Activated CD8-positive, alpha-beta T cell treated with anti-CD3 and anti-CD28 coated beads for 36 hours (primary cell): ENCODE measurements around the gene TMEM269. TPM values are rescaled to one million over a fixed set of nuclear protein-coding genes. Genes with fewer than 3 reads are reported as not detected.
A peak's percentile ranks its signal among the peaks of the same experiment; 100 is the strongest.

Experiments used
- ATAC-seq: fragments of 200-7000 bp; cut with Tn5 transposase; one replicate; pipeline ENCODE4 v1.10.0; 2021; ENCODE audit warnings: mild to moderate bottlenecking, moderate library complexity
- CTCF ChIA-PET: fragments of 350-600 bp; sonication (Branson Sonifier 250); formaldehyde crosslinking; loops from one replicate; lab custom pipeline; 2021; ENCODE audit warnings: antibody characterized with exemption; lab: Charles Lee
- POLR2A ChIA-PET: fragments of 350-600 bp; sonication (Branson Sonifier 250); formaldehyde crosslinking; loops from one replicate; lab custom pipeline; 2021; ENCODE audit warnings: antibody characterized with exemption; lab: Charles Lee
- DNase-seq: peaks from one replicate; pipeline ENCODE4 v3.0.0-alpha.2; 2020
- H3K27ac Mint-ChIP-seq: one replicate; pipeline ENCODE4 v1.8.0; 2021; ENCODE audit warnings: mild to moderate bottlenecking, mixed read lengths
- H3K27me3 Mint-ChIP-seq: one replicate; pipeline ENCODE4 v1.8.0; 2021; ENCODE audit warnings: mixed read lengths
- H3K36me3 Mint-ChIP-seq: one replicate; pipeline ENCODE4 v1.8.0; 2021; ENCODE audit warnings: low read depth, mixed read lengths
- H3K4me1 Mint-ChIP-seq: one replicate; pipeline ENCODE4 v1.8.0; 2021; ENCODE audit warnings: low read depth, mixed read lengths
- H3K4me3 Mint-ChIP-seq: one replicate; pipeline ENCODE4 v1.8.0; 2021; ENCODE audit warnings: mild to moderate bottlenecking, moderate library complexity, mixed read lengths
- H3K9me3 Mint-ChIP-seq: one replicate; pipeline ENCODE4 v1.8.0; 2021; ENCODE audit warnings: mixed read lengths
- intact Hi-C: fragments of 100-400 bp; cut with micrococcal nuclease; formaldehyde crosslinking; loops from one replicate; pipeline ENCODE4 v1.10.0; 2022
- total RNA-seq, 2 experiments: library from RNA; stranded (reverse); gene quantifications; one replicate each; pipeline ENCODE4 v1.2.3, GENCODE V29; 2021
- TF ChIP-seq, protein P1 (sequence below): fragments of 200-600 bp; IDR thresholded peaks from one replicate; pipeline ENCODE4 v1.8.0; 2022; ENCODE audit warnings: antibody characterized with exemption, mild to moderate bottlenecking

The TMEM269 gene
- total RNA-seq, 2 experiments from 2014 or later, result 0.22 to 0.32 TPM

DNA sequence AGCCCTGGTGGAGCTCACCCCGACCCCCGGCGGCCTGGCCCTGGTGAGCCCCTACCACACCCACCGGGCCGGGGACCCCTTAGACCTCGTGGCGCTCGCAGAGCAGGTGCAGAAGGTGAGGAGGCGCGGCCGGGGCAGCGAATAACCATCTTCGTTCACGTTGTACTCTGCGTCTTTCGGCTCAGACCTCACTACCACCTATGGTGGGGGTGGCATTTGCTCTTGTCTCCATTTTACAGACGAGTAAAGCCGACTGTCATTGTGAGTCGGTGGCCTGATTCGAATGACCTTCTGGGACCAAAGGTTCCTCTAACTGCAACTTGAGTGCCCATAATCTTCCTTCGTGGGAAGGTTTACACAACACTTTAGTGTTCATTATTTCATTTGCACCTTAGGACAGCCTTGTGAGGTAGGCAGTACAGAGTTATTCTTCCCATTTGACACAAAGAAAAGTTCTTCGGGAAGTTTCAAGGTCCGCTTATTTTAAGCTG lies 17.2 kb upstream of the TMEM269 start:
- peaks cover 17% of the 10 kb centered on the region for H3K36me3 Mint-ChIP-seq
- TF ChIP-seq, protein P1, sequence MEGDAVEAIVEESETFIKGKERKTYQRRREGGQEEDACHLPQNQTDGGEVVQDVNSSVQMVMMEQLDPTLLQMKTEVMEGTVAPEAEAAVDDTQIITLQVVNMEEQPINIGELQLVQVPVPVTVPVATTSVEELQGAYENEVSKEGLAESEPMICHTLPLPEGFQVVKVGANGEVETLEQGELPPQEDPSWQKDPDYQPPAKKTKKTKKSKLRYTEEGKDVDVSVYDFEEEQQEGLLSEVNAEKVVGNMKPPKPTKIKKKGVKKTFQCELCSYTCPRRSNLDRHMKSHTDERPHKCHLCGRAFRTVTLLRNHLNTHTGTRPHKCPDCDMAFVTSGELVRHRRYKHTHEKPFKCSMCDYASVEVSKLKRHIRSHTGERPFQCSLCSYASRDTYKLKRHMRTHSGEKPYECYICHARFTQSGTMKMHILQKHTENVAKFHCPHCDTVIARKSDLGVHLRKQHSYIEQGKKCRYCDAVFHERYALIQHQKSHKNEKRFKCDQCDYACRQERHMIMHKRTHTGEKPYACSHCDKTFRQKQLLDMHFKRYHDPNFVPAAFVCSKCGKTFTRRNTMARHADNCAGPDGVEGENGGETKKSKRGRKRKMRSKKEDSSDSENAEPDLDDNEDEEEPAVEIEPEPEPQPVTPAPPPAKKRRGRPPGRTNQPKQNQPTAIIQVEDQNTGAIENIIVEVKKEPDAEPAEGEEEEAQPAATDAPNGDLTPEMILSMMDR, result no peak
- no peak for DNase-seq
- H3K27ac Mint-ChIP-seq, result peak overlapping the region; percentile 91
- H3K4me1 Mint-ChIP-seq, result peaks cover 26% of the 10 kb centered on the region
- intact Hi-C loops, result no loop called here
- ChIA-PET CTCF (interaction anchor here (0.7 to 4.6 kb wide), 9 partner anchors 10 to 324 kb away, joined by 3 to 41 read pairs (median 7); partner anchors contain the start of gene ZNF691), POLR2A (interaction anchor here (1.0 to 2.3 kb wide), 11 partner anchors 12 to 404 kb away, joined by 3 to 21 read pairs (median 6); partner anchors contain the start of genes CFAP57, EBNA1BP2, ERMAP and PPIH)
- ATAC-seq, result peak; percentile 15
- no peaks in the 10 kb centered on the region for H3K9me3 Mint-ChIP-seq
- H3K4me3 Mint-ChIP-seq, result no peak overlapping the region
- H3K27me3 Mint-ChIP-seq, result no peaks in the 10 kb centered on the region

DNA sequence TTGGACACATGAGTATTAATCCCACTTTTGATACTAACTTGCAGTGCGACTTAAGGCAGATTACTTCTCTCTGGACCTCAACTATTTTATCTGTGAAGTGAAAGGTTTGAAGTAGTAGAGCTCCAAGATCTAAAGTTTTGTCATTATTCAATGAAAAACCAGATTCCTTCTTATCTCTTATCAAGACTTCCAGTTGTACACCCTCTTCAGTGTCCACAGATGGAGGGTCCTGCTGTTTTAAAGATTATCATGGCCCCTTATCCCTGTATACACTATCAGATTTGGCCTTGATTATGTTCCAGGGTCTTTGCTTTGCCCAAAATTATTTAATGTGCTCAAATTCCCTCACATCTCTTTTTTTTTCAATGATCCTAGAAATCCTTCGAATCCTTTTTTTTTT lies 16.6 kb upstream of the TMEM269 start:
- ChIA-PET POLR2A (interaction anchor here (1.1 to 2.3 kb wide), 3 partner anchors 12 to 156 kb away, joined by 6 to 7 read pairs (median 7); partner anchors contain the start of gene PPIH), CTCF (interaction anchor here (1.0 to 4.6 kb wide), 4 partner anchors 10 to 306 kb away, joined by 4 to 41 read pairs (median 10); partner anchors contain the start of gene ZNF691)
- Mint-ChIP-seq H3K4me1 (peaks cover 27% of the 10 kb centered on the region), H3K36me3 (peaks cover 19% of the 10 kb centered on the region), H3K27me3 (no peaks in the 10 kb centered on the region), H3K4me3 (no peak overlapping the region), H3K27ac (peak overlapping the region; percentile 91), H3K9me3 (no peaks in the 10 kb centered on the region)
- DNase-seq (no peak), ATAC-seq (no peak)
- TF ChIP-seq, protein P1, result no peak
- intact Hi-C loops, result no loop called here

DNA sequence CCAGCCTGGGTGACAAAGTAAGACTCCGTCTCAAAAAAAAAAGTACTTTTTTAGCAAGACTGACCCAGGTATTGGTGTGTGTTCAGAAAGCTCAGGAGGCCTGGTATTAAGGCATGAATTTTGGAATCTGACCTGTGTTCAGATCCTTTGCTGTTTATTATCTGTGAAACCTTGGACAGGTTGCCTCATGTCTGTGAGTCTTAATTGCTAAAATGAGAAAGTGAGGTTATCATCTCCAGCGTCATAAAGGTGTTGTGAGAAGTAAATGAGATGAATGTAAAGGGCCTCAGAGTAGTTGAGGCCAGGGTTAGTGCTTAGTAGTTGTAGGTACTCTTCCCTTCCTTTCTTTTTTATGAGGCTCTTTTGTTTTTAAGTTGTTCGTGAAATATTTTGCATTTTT lies 15.0 kb upstream of the TMEM269 start:
- TF ChIP-seq, protein P1, result no peak
- intact Hi-C loops, result no loop called here
- CTCF ChIA-PET, result interaction anchor here (1.0 to 4.6 kb wide), 3 partner anchors 8 to 77 kb away, joined by 3 to 41 read pairs (median 6); partner anchors contain the start of gene ZNF691
- POLR2A ChIA-PET, result interaction anchor here (0.7 kb wide), 1 partner anchor 72 kb away, joined by 3 read pairs; no protein-coding TSS in a partner anchor
- peaks cover 27% of the 10 kb centered on the region for H3K36me3 Mint-ChIP-seq
- no peaks in the 10 kb centered on the region for H3K27me3 Mint-ChIP-seq
- H3K9me3 Mint-ChIP-seq, result no peaks in the 10 kb centered on the region
- no peak for DNase-seq
- no peak overlapping the region for H3K4me3 Mint-ChIP-seq
- H3K27ac Mint-ChIP-seq, result no peak overlapping the region
- no peak for ATAC-seq
- H3K4me1 Mint-ChIP-seq, result peaks cover 32% of the 10 kb centered on the region

DNA sequence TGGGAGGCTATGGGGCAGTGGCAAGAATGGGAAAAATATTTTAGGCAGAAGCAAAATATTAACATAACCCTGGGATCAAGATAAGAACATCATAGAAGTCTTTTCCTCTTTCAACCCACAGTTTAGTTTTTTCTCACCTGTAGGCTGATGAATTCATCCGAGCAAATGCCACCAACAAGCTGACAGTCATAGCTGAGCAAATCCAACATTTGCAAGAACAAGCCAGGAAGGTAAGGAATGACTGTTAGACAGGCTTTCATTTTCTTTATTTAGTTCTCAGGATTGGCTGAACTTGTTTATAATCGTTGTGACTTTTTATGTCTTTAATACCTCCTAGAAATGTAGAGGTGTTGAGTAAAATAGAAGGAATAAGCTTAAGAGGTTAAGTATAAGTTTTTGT lies 11.4 kb upstream of the TMEM269 start:
- POLR2A ChIA-PET, result no interaction called here
- Mint-ChIP-seq H3K27me3 (no peaks in the 10 kb centered on the region), H3K4me3 (no peak overlapping the region), H3K36me3 (peaks cover 54% of the 10 kb centered on the region), H3K27ac (peak overlapping the region; percentile 58), H3K4me1 (peaks cover 38% of the 10 kb centered on the region), H3K9me3 (no peaks in the 10 kb centered on the region)
- DNase-seq (no peak), ATAC-seq (no peak)
- CTCF ChIA-PET, result interaction anchor here (0.8 to 1.3 kb wide), 2 partner anchors 140 to 150 kb away, joined by 3 read pairs; no protein-coding TSS in a partner anchor
- intact Hi-C loops, result no loop called here
- TF ChIP-seq, protein P1, result no peak

DNA sequence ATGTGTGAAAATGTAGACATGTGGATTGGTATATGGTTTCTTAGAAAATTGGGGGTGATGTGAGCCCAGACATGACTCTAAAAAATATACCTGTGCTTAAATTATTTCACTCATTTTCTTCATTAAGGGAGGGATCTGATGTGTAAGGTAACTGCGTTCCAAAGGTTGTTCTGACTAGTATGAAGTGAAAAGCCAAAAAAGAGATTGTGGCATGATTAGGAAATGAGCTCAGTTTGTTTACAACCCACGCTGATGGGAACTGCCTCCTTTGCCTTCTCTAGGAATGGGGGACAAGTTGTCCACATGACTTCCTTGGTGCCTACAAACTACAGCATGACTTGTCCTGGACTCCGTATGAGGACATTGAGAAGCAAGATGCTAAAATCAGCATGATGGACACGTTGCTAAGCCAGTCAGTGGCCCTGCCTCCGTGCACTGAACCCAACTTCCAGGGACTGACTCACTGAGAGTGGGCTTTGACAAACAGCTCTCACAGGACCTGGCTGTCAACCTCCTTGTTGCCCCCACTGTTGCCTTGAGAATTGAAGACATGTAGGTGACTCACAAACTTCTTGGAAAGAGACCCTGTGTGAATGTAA lies 9.8 kb upstream of the TMEM269 start:
- ChIA-PET POLR2A (no interaction called here), CTCF (interaction anchor here (0.7 kb wide), 1 partner anchor 17 kb away, joined by 3 read pairs; no protein-coding TSS in a partner anchor)
- H3K27me3 Mint-ChIP-seq, result no peaks in the 10 kb centered on the region
- DNase-seq (peak; percentile 14), ATAC-seq (no peak)
- peak overlapping the region; percentile 12 for H3K27ac Mint-ChIP-seq
- H3K4me1 Mint-ChIP-seq, result peaks cover 38% of the 10 kb centered on the region
- no peak overlapping the region for H3K4me3 Mint-ChIP-seq
- H3K9me3 Mint-ChIP-seq, result no peaks in the 10 kb centered on the region
- intact Hi-C loops, result no loop called here
- peaks cover 56% of the 10 kb centered on the region for H3K36me3 Mint-ChIP-seq
- TF ChIP-seq, protein P1, result no peak
